Muscle layer of duodenum (tissue), 2 donors: ENCODE data around the gene SENP7.
"Not testable (repeated sequence)": the region's sequence is repeated elsewhere in the genome, so short reads cannot be mapped to it uniquely, and the experiment has no call there.

Source experiments
- H3K27ac ChIP-seq: one replicate; pipeline ENCODE4 v1.7.0; 2013; ENCODE audit warnings: mild to moderate bottlenecking, low read length
- H3K27me3 ChIP-seq: one replicate; pipeline ENCODE4 v1.7.0; 2013; ENCODE audit warnings: low read depth, mild to moderate bottlenecking, control low read depth, low read length
- H3K36me3 ChIP-seq, 2 donors: one replicate each; pipeline ENCODE4 v1.7.0; 2013; ENCODE audit warnings: low read length in 2 of 2, control low read depth in 1 of 2, mild to moderate bottlenecking in 1 of 2; ENCODE audit not compliant: insufficient read depth in 2 of 2, control insufficient read depth in 1 of 2
- H3K4me1 ChIP-seq, 2 donors: one replicate each; pipeline ENCODE4 v1.7.0; 2013; ENCODE audit warnings: low read length in 2 of 2, mild to moderate bottlenecking in 2 of 2, control low read depth in 1 of 2, moderate library complexity in 1 of 2; ENCODE audit not compliant: insufficient read depth in 2 of 2, control insufficient read depth in 1 of 2
- H3K4me3 ChIP-seq, 2 donors: one replicate each; pipeline ENCODE4 v1.7.0; 2013; ENCODE audit warnings: low read length in 2 of 2, low read depth in 1 of 2, mild to moderate bottlenecking in 1 of 2
- H3K9me3 ChIP-seq, 2 donors: one replicate each; pipeline ENCODE4 v1.7.0; 2013; ENCODE audit warnings: low read length in 2 of 2, control low read depth in 1 of 2, mild to moderate bottlenecking in 1 of 2; ENCODE audit not compliant: control insufficient read depth in 1 of 2
- donor health status: healthy.

Gene SENP7

DNA sequence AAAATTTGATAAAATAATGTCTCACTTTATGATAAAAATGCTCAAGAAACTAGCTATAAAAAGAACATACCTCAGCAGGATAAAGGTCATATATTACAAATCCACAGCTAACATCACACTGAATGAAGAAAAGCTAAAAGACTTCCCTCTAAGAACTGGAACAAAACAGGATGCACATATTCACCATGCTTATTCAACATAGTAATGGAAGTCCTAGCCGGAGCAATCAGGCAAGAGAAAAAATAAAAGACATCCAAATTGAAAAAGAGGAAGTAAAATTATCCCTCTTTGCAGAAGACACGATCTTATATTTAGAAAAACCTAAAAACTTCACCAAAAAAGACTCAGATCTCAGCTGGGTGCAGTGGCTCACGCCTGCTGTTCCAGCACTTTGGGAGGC is 34.0 kb downstream of the SENP7 start:
- Histone ChIP-seq H3K4me3 (no peak overlapping the region), H3K9me3 (no peaks in the 10 kb centered on the region), H3K36me3 (peaks cover 0 to 4% of the 10 kb centered on the region in 2 donors)

DNA sequence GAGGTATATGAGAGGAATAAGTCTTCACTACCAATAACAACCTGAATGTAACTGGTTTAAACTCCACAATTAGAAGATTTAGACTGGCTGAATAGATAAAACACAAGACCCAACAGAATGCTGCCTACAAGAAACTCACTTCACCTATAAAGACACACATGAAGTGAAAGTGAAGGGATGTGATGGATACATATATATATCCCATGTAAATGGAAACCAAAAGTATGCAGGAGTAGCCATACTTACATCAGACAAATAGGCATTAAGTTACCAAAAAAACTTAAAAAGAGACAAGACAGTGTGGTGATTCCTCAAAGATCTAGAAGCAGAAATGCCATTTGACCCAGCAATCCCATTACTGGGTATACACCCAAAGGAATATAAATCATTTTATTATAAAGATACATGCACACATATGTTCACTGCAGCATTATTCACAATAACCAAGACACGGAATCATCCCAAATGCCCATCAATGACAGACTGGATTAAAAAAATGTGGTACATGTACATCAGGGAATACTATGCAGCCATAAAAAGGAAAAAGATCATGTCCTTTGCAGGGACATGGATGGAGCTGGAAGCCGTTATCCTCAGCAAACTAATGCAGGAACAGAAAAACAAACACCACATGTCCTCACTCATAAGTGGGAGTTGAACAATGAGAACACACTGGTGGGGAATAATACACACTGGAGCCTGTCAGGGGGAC is 38.0 kb downstream of the SENP7 start:
- H3K36me3 ChIP-seq, H3K27me3 ChIP-seq, H3K4me3 ChIP-seq, H3K9me3 ChIP-seq, H3K27ac ChIP-seq, H3K4me1 ChIP-seq: not testable (repeated sequence)

More for the DNA sequence above, 34.0 kb downstream of the SENP7 start:
- Histone ChIP-seq H3K27ac (no peak overlapping the region), H3K4me1 (no peaks in the 10 kb centered on the region), H3K27me3 (no peaks in the 10 kb centered on the region)

DNA sequence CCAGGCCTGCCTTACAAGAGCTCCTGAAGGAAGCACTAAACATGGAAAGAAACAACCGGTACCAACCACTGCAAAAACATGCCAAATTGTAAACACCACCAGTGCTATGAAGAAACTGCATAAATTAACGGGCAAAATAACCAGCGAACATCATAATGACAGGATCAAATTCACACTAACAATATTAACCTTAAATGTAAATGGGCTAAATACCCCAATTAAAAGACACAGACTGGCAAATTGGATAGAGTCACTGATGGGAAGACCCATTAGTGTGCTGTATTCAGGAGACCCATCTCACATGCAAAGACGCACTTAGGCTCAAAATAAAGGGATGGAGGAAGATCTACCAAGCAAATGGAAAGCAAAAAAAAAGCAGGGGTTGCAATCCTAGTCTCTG is 44.3 kb downstream of the SENP7 start:
- not testable (repeated sequence) for H3K27me3 ChIP-seq, H3K4me1 ChIP-seq, H3K36me3 ChIP-seq, H3K27ac ChIP-seq, H3K9me3 ChIP-seq, H3K4me3 ChIP-seq

DNA sequence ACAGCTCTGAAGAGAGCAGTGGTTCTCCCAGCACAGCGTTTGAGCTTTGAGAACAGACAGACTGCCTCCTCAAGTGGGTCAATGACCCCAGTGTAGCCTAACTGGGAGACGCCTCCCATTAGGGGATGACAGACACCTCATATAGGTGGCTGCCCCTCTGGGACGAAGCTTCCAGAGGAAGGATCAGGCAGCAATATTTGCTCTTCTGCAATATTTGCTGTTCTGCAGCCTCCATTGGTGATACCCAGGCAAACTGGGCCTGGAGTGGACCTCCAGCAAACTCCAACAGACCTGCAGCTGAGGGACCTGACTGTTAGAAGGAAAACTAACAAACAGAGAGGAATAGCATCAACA is 45.7 kb downstream of the SENP7 start:
- not testable (repeated sequence) for H3K27me3 ChIP-seq, H3K27ac ChIP-seq, H3K36me3 ChIP-seq, H3K9me3 ChIP-seq, H3K4me3 ChIP-seq, H3K4me1 ChIP-seq

DNA sequence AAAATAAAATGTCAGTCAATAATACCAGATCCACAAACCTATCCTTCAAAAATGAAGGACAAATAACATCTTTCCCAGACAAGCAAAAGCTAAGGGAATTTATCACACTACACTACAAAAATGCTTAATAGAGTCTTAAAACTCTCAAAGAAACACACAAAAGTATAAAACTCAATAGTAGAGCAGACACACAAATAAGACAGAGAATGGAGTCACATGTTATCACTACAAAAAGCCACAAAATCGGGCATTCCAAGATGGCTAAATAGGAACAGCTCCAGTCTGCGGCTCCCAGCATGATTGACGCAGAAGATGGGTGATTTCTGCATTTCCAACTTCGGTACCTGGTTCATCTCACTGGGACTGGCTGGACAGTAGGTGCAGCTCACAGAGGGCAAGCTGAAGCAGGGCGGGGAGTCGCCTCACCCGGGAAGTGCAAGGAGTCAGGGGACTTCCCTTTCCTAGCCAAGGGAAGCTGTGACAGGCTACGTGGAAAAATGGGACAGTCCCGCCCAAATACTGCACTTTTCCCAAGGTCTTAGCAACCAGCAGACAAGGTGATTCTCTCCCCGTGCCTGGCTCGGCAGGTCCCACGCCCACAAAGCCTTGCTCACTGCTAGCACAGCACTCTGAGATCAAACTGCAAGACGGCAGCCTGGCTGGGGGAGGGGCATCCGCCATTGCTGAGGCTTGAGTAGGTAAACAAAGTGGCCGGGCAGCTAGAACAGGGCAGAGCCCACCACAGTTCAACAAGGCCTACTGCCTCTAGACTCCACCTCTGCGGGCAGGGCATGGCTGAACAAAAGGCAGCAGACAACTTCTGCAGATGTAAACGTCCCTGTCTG is 46.3 kb downstream of the SENP7 start:
- Histone ChIP-seq H3K36me3 (no peaks in the 10 kb centered on the region), H3K4me3 (no peak overlapping the region), H3K27me3 (no peaks in the 10 kb centered on the region), H3K27ac (no peak overlapping the region), H3K9me3 (no peaks in the 10 kb centered on the region), H3K4me1 (no peaks in the 10 kb centered on the region)

DNA sequence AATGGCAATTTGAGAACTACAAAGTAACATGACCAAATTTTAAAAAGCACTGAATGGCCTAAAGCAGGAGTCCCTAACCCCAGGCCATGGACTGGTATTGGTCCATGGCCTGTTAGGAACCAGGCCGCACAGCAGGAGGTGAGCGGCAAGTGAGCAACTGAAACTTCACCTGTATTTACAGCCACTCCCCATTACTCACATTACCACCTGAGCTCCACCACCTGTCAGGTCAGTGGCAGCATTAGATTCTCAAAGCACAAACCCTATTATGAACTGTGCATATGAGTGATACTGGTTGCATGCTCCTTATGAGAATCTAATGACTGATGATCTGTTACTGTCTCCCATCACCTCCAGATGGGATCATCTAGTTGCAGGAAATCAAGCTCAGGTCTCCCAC is 48.8 kb downstream of the SENP7 start:
- Histone ChIP-seq H3K9me3 (no peaks in the 10 kb centered on the region), H3K4me3 (no peak overlapping the region), H3K4me1 (no peaks in the 10 kb centered on the region)

DNA sequence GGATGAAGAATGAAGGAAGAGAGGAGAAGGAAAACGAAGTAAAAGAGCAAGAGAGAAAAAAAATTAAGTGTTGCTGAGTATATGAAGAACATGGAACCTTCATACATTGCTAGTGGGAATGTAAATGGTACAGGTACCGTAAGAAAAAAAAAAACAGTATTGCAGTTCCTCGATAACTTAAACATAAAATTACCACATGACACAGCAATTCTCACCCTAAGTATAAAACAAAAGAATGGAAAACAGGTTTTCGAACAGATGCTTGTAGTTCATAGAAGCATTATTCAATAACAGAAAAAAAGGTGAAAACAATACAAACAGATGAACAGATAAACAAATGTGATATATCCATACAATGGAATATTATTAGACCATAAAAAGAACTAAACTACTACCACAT is 51.6 kb downstream of the SENP7 start:
- no peak overlapping the region for H3K4me3 ChIP-seq
- no peaks in the 10 kb centered on the region for H3K4me1 ChIP-seq
- no peaks in the 10 kb centered on the region for H3K27me3 ChIP-seq
- H3K27ac ChIP-seq: no peak overlapping the region
- H3K36me3 ChIP-seq: peaks cover 0 to 8% of the 10 kb centered on the region in 2 donors
- no peaks in the 10 kb centered on the region for H3K9me3 ChIP-seq

More for the DNA sequence above, 48.8 kb downstream of the SENP7 start:
- H3K27ac ChIP-seq: no peak overlapping the region
- no peaks in the 10 kb centered on the region for H3K27me3 ChIP-seq
- no peaks in the 10 kb centered on the region for H3K36me3 ChIP-seq

DNA sequence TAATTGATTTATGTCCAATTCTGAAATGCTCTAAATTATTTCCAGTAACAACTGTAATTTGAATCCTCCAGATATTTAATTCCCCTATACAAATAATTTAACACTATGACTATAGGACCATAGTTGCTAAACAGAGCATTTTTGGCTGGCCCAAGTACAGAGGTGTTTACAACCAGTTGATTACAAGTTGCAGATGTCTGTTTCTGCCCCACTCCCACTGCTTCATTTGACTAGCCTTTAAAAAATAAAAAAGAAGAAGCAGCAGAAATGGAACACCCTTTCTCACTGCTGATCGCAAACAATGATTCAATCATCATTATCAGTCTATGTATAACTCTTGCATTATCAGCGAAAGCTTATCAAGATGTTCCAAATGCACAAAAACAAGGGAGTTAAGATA is 54.6 kb downstream of the SENP7 start:
- Histone ChIP-seq H3K36me3 (peaks cover 0 to 8% of the 10 kb centered on the region in 2 donors), H3K27me3 (no peaks in the 10 kb centered on the region), H3K4me1 (no peaks in the 10 kb centered on the region), H3K4me3 (no peak overlapping the region), H3K9me3 (no peaks in the 10 kb centered on the region), H3K27ac (no peak overlapping the region)

DNA sequence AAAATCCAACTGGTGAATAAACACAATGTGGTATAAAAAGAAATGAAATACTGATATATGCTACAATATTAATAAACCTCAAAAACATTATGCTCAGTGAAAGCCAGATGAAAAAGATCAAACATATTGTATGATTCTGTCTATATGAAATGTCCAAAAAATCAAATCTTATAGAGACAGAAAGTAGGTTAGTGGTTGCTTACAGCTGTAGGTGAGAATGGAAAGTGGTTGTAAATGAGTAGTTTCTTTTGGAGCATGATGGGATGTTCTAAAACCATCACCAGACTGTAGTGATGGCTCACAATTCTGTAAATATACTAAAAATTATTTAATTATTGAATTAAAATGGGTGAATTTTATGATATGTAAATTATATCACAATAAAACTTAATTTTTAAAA is 58.4 kb downstream of the SENP7 start:
- Histone ChIP-seq H3K4me1 (no peaks in the 10 kb centered on the region), H3K4me3 (no peak overlapping the region), H3K9me3 (no peaks in the 10 kb centered on the region), H3K27me3 (no peaks in the 10 kb centered on the region), H3K27ac (no peak overlapping the region), H3K36me3 (peaks cover 0 to 8% of the 10 kb centered on the region in 2 donors)

DNA sequence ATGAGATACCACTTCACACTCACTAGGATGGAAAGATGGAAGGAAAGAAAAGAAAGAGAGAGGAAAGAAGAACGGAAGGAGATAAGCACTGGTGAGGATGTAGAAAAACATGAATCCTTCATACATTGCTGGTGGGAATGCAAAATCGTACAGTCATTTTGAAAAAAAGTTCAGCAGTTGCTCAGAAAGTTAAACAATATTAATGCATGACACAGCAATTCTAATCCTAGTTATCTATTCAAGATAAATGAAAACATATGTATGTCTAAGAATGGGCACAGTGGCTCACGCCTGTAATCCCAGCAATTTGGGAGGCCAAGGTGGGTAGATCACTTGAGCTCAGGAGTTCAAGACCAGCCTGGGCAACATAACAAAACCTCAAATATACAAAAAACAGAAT is 59.1 kb downstream of the SENP7 start:
- no peaks in the 10 kb centered on the region for H3K9me3 ChIP-seq
- peaks cover 0 to 8% of the 10 kb centered on the region in 2 donors for H3K36me3 ChIP-seq

DNA sequence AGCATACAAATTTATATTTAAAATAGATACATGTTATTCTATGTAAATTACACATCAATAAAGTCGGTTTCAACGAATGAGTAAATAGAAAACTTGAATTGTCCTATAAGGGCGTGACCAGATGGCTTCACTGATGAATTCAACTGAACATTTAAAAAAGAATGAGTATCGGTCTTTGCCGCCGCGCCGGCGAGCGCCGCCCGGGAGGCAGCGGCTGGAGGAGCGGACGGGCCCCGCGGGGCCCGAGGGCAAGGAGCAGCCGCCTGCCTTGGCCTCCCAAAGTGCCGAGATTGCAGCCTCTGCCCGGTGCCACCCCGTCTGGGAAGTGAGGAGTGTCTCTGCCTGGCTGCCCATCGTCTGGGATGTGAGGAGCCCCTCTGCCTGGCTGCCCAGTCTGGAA is 74.4 kb downstream of the SENP7 start:
- not testable (repeated sequence) for H3K9me3 ChIP-seq, H3K4me1 ChIP-seq, H3K27me3 ChIP-seq, H3K4me3 ChIP-seq, H3K36me3 ChIP-seq, H3K27ac ChIP-seq

More for the DNA sequence above, 59.1 kb downstream of the SENP7 start:
- no peak overlapping the region for H3K4me3 ChIP-seq
- no peaks in the 10 kb centered on the region for H3K4me1 ChIP-seq
- no peaks in the 10 kb centered on the region for H3K27me3 ChIP-seq
- no peak overlapping the region for H3K27ac ChIP-seq
